GM18868 (cell line): ENCODE measurements around the gene ZBTB48.
"Not testable (repeated sequence)": the region's sequence is repeated elsewhere in the genome, so short reads cannot be mapped to it uniquely, and the experiment has no call there.

Experiments
- ATAC-seq: cut with Tn5 transposase; IDR thresholded peaks from one replicate; pipeline ENCODE4 v1.9.1; 2021; ENCODE audit warnings: mild to moderate bottlenecking, moderate library complexity; ENCODE audit not compliant: unreplicated experiment

The ZBTB48 gene

GRCh38 chr1:6590046-6590445, 10.3 kb downstream of the ZBTB48 start:
- no peak for ATAC-seq

GRCh38 chr1:6591222-6591621, 11.4 kb downstream of the ZBTB48 start:
- no peak for ATAC-seq

- no peak for ATAC-seq
Observed at GRCh38 chr1:6591644-6592043, 11.8 kb downstream of the ZBTB48 start.

- no peak for ATAC-seq
Observed at GRCh38 chr1:6592441-6592840, 12.6 kb downstream of the ZBTB48 start.

- ATAC-seq, result no peak
Observed at GRCh38 chr1:6592865-6593593, 13.2 kb downstream of the ZBTB48 start.

- ATAC-seq, result no peak
Observed at GRCh38 chr1:6593810-6594209, 14.0 kb downstream of the ZBTB48 start.

GRCh38 chr1:6594977-6595740, 15.4 kb downstream of the ZBTB48 start:
- ATAC-seq, result no peak

- ATAC-seq, result no peak
Observed at GRCh38 chr1:6596351-6596750, 16.6 kb downstream of the ZBTB48 start.

- ATAC-seq, result no peak
Observed at GRCh38 chr1:6596886-6597776, 17.3 kb downstream of the ZBTB48 start.

- no peak for ATAC-seq
Observed at GRCh38 chr1:6597777-6598131, 18.0 kb downstream of the ZBTB48 start.

GRCh38 chr1:6599141-6599975, 19.6 kb downstream of the ZBTB48 start:
- no peak for ATAC-seq

GRCh38 chr1:6599991-6600390, 20.2 kb downstream of the ZBTB48 start:
- ATAC-seq, result not testable (repeated sequence)

GRCh38 chr1:6600410-6601048, 20.7 kb downstream of the ZBTB48 start:
- ATAC-seq, result no peak

- ATAC-seq, result peak; percentile 35
Observed at GRCh38 chr1:6601049-6601922, 21.5 kb downstream of the ZBTB48 start.

GRCh38 chr1:6601923-6602668, 22.3 kb downstream of the ZBTB48 start:
- ATAC-seq, result peak; percentile 3

GRCh38 chr1:6602669-6603237, 23.0 kb downstream of the ZBTB48 start, which contains the start of gene KLHL21:
Gene KLHL21 (minus strand): TSS chr1:6602869. CDS start chr1:6602817, 52 bp downstream.
- peak; percentile 55 for ATAC-seq

- peak; percentile 20 for ATAC-seq
Observed at GRCh38 chr1:6603238-6603914, 23.6 kb downstream of the ZBTB48 start.
